HCT116 (cell line): ENCODE data around the gene ERC1. TPM values are rescaled to one million over a fixed set of nuclear protein-coding genes. Genes with fewer than 3 reads are reported as not detected.

Experiments
- ATAC-seq: fragments of 200-7000 bp; cut with Tn5 transposase; 2 replicates; pipeline ENCODE4 v1.9.1; 2020; ENCODE audit warnings: mild to moderate bottlenecking, moderate library complexity
- BruUV-seq: library from RNA; stranded (reverse); fragments of 400-500 nt; replicated peaks from 2 replicates; lab custom pipeline; 2021; lab: Mats Ljungman, UMichigan
- CTCF ChIA-PET: fragments of 300-600 bp; sonication (Branson Sonifier 250); formaldehyde crosslinking; loops from one replicate; lab custom pipeline; 2021; ENCODE audit warnings: antibody characterized with exemption; lab: Charles Lee
- POLR2A ChIA-PET: fragments of 300-600, 350-600 bp; sonication (Branson Sonifier 250); formaldehyde crosslinking; loops from one replicate; lab custom pipeline; 2021; ENCODE audit warnings: antibody characterized with exemption; lab: Charles Lee
- RAD21 ChIA-PET, 2 experiments: fragments of 300-600 bp; sonication (Branson Sonifier 250); formaldehyde crosslinking; loops; one replicate each; lab custom pipeline; 2023; ENCODE audit warnings: low total read pairs in 2 of 2; ENCODE audit not compliant: uncharacterized antibody in 2 of 2, unreplicated experiment in 2 of 2, low non-redundant PET in 1 of 2; lab: Charles Lee
- DNase-seq: peaks from one replicate; pipeline ENCODE4 v3.0.0-alpha.2; 2010; ENCODE audit warnings: low read depth, low spot score
- H2AFZ ChIP-seq: fragments of 200-600 bp; shearing (Covaris generic), sonication (generic); 2 replicates; pipeline ENCODE4 v1.6.1; 2017; ENCODE audit warnings: low read depth, mixed run types, mixed read lengths, antibody characterized with exemption, low read length; ENCODE audit not compliant: poor library complexity, severe bottlenecking
- H3K27ac ChIP-seq: 2 replicates; pipeline ENCODE4 v1.5.1; 2012; ENCODE audit warnings: low read depth, low read length
- H3K27me3 ChIP-seq: fragments of 200-600 bp; sonication (generic); 2 replicates; pipeline ENCODE4 v1.6.1; 2016; ENCODE audit warnings: mixed run types, low read length, mixed read lengths; ENCODE audit not compliant: insufficient read depth
- H3K36me3 ChIP-seq, 2 experiments: fragments of 200-500 bp in 1 of 2; fragments of 200-600 bp in 1 of 2; sonication (Bioruptor generic) in 1 of 2; sonication (generic) in 1 of 2; 2 replicates each; pipeline versions ENCODE4 v1.5.1 to v1.6.1; 2014 to 2016; ENCODE audit warnings: low read length in 2 of 2, inconsistent platforms in 1 of 2, mixed read lengths in 1 of 2, mixed run types in 1 of 2; ENCODE audit not compliant: insufficient read depth in 2 of 2, control insufficient read depth in 1 of 2
- H3K4me1 ChIP-seq, 2 experiments: fragments of 200-600 bp in 1 of 2; sonication (generic) in 1 of 2; 2 replicates each; pipeline versions ENCODE4 v1.5.1 to v1.6.1; 2012 to 2017; ENCODE audit warnings: low read length in 2 of 2, inconsistent platforms in 1 of 2, mild to moderate bottlenecking in 1 of 2, mixed read lengths in 1 of 2, mixed run types in 1 of 2, moderate library complexity in 1 of 2; ENCODE audit not compliant: insufficient read depth in 2 of 2, control insufficient read depth in 1 of 2
- H3K4me2 ChIP-seq: fragments of 200-600 bp; sonication (generic); 2 replicates; pipeline ENCODE4 v1.6.1; 2017; ENCODE audit warnings: mixed run types, low read length, mixed read lengths
- H3K4me3 ChIP-seq, 2 experiments: fragments of 200-600 bp in 1 of 2; sonication (generic) in 1 of 2; replicated peaks in 1 of 2; 2 replicates each; pipeline ENCODE4 v1.5.1; 2011 to 2016; ENCODE audit warnings: low read length in 2 of 2, control low read depth in 1 of 2, low read depth in 1 of 2, mild to moderate bottlenecking in 1 of 2, mixed read lengths in 1 of 2, mixed run types in 1 of 2
- H3K79me2 ChIP-seq: fragments of 200-600 bp; sonication (generic); 2 replicates; pipeline ENCODE4 v1.6.1; 2017; ENCODE audit warnings: mild to moderate bottlenecking, mixed run types, low read length, moderate library complexity, mixed read lengths; ENCODE audit not compliant: insufficient read depth
- H3K9ac ChIP-seq: fragments of 200-600 bp; sonication (generic); 2 replicates; pipeline ENCODE4 v1.6.1; 2016; ENCODE audit warnings: low read length, mixed read lengths
- H3K9me2 ChIP-seq: fragments of 200-600 bp; sonication (generic), shearing (Covaris generic); 2 replicates; pipeline ENCODE4 v1.6.1; 2017; ENCODE audit warnings: mixed run types, mild to moderate bottlenecking, moderate library complexity; ENCODE audit not compliant: insufficient read depth
- H3K9me3 ChIP-seq, 2 experiments: fragments of 200-500 bp in 1 of 2; fragments of 200-600 bp in 1 of 2; sonication (Bioruptor generic) in 1 of 2; sonication (generic) in 1 of 2; 2 replicates each; pipeline ENCODE4 v1.6.1; 2014 to 2017; ENCODE audit warnings: low read length in 2 of 2, mixed read lengths in 2 of 2, inconsistent platforms in 1 of 2, low read depth in 1 of 2, mild to moderate bottlenecking in 1 of 2, mixed run types in 1 of 2, moderate library complexity in 1 of 2; ENCODE audit not compliant: control insufficient read depth in 1 of 2, insufficient read depth in 1 of 2
- H4K20me1 ChIP-seq: fragments of 200-600 bp; sonication (generic), shearing (Covaris generic); 2 replicates; pipeline ENCODE4 v1.6.1; 2017; ENCODE audit warnings: mixed run types, mild to moderate bottlenecking, moderate library complexity; ENCODE audit not compliant: insufficient read depth
- CBX3 ChIP-seq: IDR thresholded peaks from 2 replicates; pipeline ENCODE4 v1.6.1; 2012; ENCODE audit warnings: low read depth
- CTCF ChIP-seq, 3 experiments: fragments of 200-600 bp in 1 of 3; sonication (generic) in 1 of 3; IDR thresholded peaks in 2 of 3; conservative IDR thresholded peaks in 1 of 3; 2 replicates each; pipeline ENCODE4 v1.5.1; 2012 to 2017; ENCODE audit warnings: low read depth in 2 of 3, low read length in 2 of 3, antibody characterized with exemption in 1 of 3, borderline replicate concordance in 1 of 3, control low read depth in 1 of 3, mild to moderate bottlenecking in 1 of 3, mixed read lengths in 1 of 3, mixed run types in 1 of 3, moderate library complexity in 1 of 3; ENCODE audit not compliant: insufficient read depth in 1 of 3
- ELF1 ChIP-seq: IDR thresholded peaks from 2 replicates; pipeline ENCODE4 v1.6.1; 2012; ENCODE audit warnings: low read depth, borderline replicate concordance
- EZH2 ChIP-seq: fragments of 200-600 bp; sonication (generic); IDR thresholded peaks from 2 replicates; pipeline ENCODE4 v1.6.1; 2017; ENCODE audit warnings: antibody characterized with exemption, mixed run types
- EZH2phosphoT487 ChIP-seq: fragments of 200-600 bp; IDR thresholded peaks from 2 replicates; pipeline ENCODE4 v1.6.1; 2018; ENCODE audit warnings: antibody characterized with exemption, borderline replicate concordance
- FOSL1 ChIP-seq: IDR thresholded peaks from 2 replicates; pipeline ENCODE4 v1.6.1; 2012; ENCODE audit warnings: low read depth
- MAX ChIP-seq: IDR thresholded peaks from 2 replicates; pipeline ENCODE4 v1.6.1; 2012
- POLR2AphosphoS5 ChIP-seq: IDR thresholded peaks from 2 replicates; pipeline ENCODE4 v1.6.1; 2011; ENCODE audit warnings: mild to moderate bottlenecking, low read depth, low read length, moderate library complexity
- RAD21 ChIP-seq: IDR thresholded peaks from 2 replicates; pipeline ENCODE4 v1.6.1; 2012; ENCODE audit warnings: low read depth, mild to moderate bottlenecking
- SIN3A ChIP-seq: IDR thresholded peaks from 2 replicates; pipeline ENCODE4 v1.6.1; 2012; ENCODE audit warnings: low read depth
- SP1 ChIP-seq: IDR thresholded peaks from 2 replicates; pipeline ENCODE4 v1.6.1; 2012; ENCODE audit warnings: low read depth
- TCF7L2 ChIP-seq: IDR thresholded peaks from 2 replicates; pipeline ENCODE4 v1.7.0; 2011; ENCODE audit warnings: borderline replicate concordance, inconsistent platforms; ENCODE audit not compliant: insufficient read depth, insufficient read length; ENCODE audit errors: extremely low read depth
- YY1 ChIP-seq: IDR thresholded peaks from 2 replicates; pipeline ENCODE4 v1.6.1; 2011; ENCODE audit warnings: low read length, low read depth, moderate library complexity, mild to moderate bottlenecking; ENCODE audit not compliant: insufficient replicate concordance; ENCODE audit errors: extremely low read depth
- ZNF274 ChIP-seq: fragments of 200-500 bp; sonication (Bioruptor generic); IDR thresholded peaks from 2 replicates; pipeline ENCODE4 v1.6.1; 2014; ENCODE audit warnings: mild to moderate bottlenecking, low read depth, low read length, inconsistent platforms
- intact Hi-C: fragments of 100-400 bp; cut with micrococcal nuclease; formaldehyde crosslinking; loops from 2 replicates; pipeline ENCODE4 v1.10.0; 2022
- total RNA-seq: library from RNA; stranded (reverse); gene quantifications from one replicate; pipeline ENCODE4 v1.2.1, GENCODE V29; 2021; ENCODE audit not compliant: unreplicated experiment

Gene ERC1
- total RNA-seq, 1 experiment from 2014 or later: 41.9 TPM

GRCh38 chr12:1130571-1130970, 139.5 kb downstream of the ERC1 start:
- TF ChIP-seq ZNF274 (no peak), TCF7L2 (no peak), SIN3A (0 out of 2 replicates have a peak, but pooled peaks have one; percentile 4), CBX3 (0 out of 2 replicates have a peak, but pooled peaks have one; percentile 7), MAX (no peak)
- TF ChIP-seq, all 23 proteins: peak for 2
- Histone ChIP-seq H4K20me1 (no peaks in the 10 kb centered on the region), H3K36me3 (no peaks in the 10 kb centered on the region), H3K4me1 (peaks cover 27 to 31% of the 10 kb centered on the region in 2 experiments), H2AFZ (no peak overlapping the region), H3K27me3 (no peaks in the 10 kb centered on the region), H3K4me3 (peak overlapping the region in 1 of 2 experiments; percentile 3; a peak in 1 of 4 replicates), H3K4me2 (peak overlapping the region; percentile 69), H3K9me3 (no peaks in the 10 kb centered on the region), H3K9me2 (no peaks in the 10 kb centered on the region), H3K79me2 (no peaks in the 10 kb centered on the region), H3K27ac (peak overlapping the region; percentile 51), H3K9ac (peak overlapping the region; percentile 3; the same call in 1 of the 2 replicates)
- no TSS peak for BruUV-seq
- ChIA-PET RAD21 (interaction anchor here in 1 of 2 experiments (1.2 kb wide), 1 partner anchor 13 kb away, joined by 3 read pairs; no protein-coding TSS in a partner anchor), POLR2A (no interaction called here), CTCF (interaction anchor here (1.1 to 4.4 kb wide), 3 partner anchors 13 to 453 kb away, joined by 5 to 40 read pairs (median 6); no protein-coding TSS in a partner anchor)
- ATAC-seq: peak; percentile 73
- intact Hi-C loops: no loop called here
- DNase-seq: peak; percentile 31

- ATAC-seq: no peak
- Histone ChIP-seq H3K9me3 (no peaks in the 10 kb centered on the region), H3K79me2 (no peaks in the 10 kb centered on the region), H3K9me2 (no peaks in the 10 kb centered on the region), H3K4me1 (peaks cover 27 to 31% of the 10 kb centered on the region in 2 experiments)
- CTCF ChIA-PET: no interaction called here
- RAD21 ChIA-PET: no interaction called here
- no peak for TF ChIP-seq SP1
- TF ChIP-seq POLR2AphosphoS5: no peak
- no peak for TF ChIP-seq CBX3
- no peak for TF ChIP-seq TCF7L2
- no peak for TF ChIP-seq EZH2
- TF ChIP-seq EZH2phosphoT487: no peak
- no peak for TF ChIP-seq FOSL1
- TF ChIP-seq CTCF (IDR thresholded peaks at IDR 0.05 in 2 of 3, conservative IDR thresholded peaks at IDR 0.05 in 1 of 3; ENCODE audit: borderline replicate concordance in 1 of 3, insufficient read depth in 1 of 3, low read depth in 2 of 3, low read length in 2 of 3): no peak
- TF ChIP-seq RAD21: no peak
- no peak for TF ChIP-seq ELF1
- TF ChIP-seq YY1: no peak
- TF ChIP-seq, all 23 proteins: peak for 0
- Histone ChIP-seq H2AFZ (no peak overlapping the region), H3K4me2 (no peak overlapping the region), H3K9ac (no peak overlapping the region), H3K27ac (no peak overlapping the region), H3K4me3 (no peak overlapping the region), H3K36me3 (no peaks in the 10 kb centered on the region), H3K27me3 (no peaks in the 10 kb centered on the region), H4K20me1 (no peaks in the 10 kb centered on the region)
- no TSS peak for BruUV-seq
- intact Hi-C loops: no loop called here
- POLR2A ChIA-PET: no interaction called here
- DNase-seq: no peak
Observed at GRCh38 chr12:1131811-1132224, 140.8 kb downstream of the ERC1 start.
